RWPE1 (cell line): Measurements from ENCODE around the gene PELI2.

Source experiments
- CTCF ChIA-PET: fragments of 350-600 bp; sonication (Branson Sonifier 250); formaldehyde crosslinking; extraction: SDS; loops from one replicate; lab custom pipeline; 2021; lab: Yijun Ruan, JAX
- POLR2A ChIA-PET: fragments of 400-600 bp; formaldehyde crosslinking; extraction: SDS; loops from one replicate; lab custom pipeline; 2020; ENCODE audit warnings: antibody characterized with exemption; ENCODE audit not compliant: low non-redundant PET; lab: Yijun Ruan, JAX
- DNase-seq: peaks from one replicate; pipeline ENCODE4 v3.0.0; 2012; ENCODE audit warnings: low spot score
- H3K27ac ChIP-seq: fragments of 450-650 bp; 2 replicates; pipeline ENCODE4 v1.5.1; 2017
- CTCF ChIP-seq: fragments of 450-650 bp; conservative IDR thresholded peaks from 2 replicates; pipeline ENCODE4 v1.5.1; 2017; ENCODE audit warnings: low read depth, mild to moderate bottlenecking

PELI2 gene

GRCh38 chr14:56144176-56144575, 26.0 kb downstream of the PELI2 start:
- no peak for DNase-seq
- ChIA-PET POLR2A (no interaction called here), CTCF (no interaction called here)
- TF ChIP-seq CTCF: no peak
- H3K27ac ChIP-seq: no peak overlapping the region

- ChIA-PET CTCF (interaction anchor here (0.6 kb wide), 1 partner anchor 9 kb away, joined by 3 read pairs; no protein-coding TSS in a partner anchor), POLR2A (no interaction called here)
- no peak overlapping the region for H3K27ac ChIP-seq
- no peak for DNase-seq
- TF ChIP-seq CTCF: no peak
These were observed 27.1 kb downstream of the PELI2 start for GRCh38 chr14:56145181-56145769.

GRCh38 chr14:56145965-56146364, 27.8 kb downstream of the PELI2 start:
- CTCF ChIA-PET: interaction anchor here (0.6 kb wide), 1 partner anchor 9 kb away, joined by 3 read pairs; no protein-coding TSS in a partner anchor
- TF ChIP-seq CTCF: no peak
- POLR2A ChIA-PET: no interaction called here
- no peak overlapping the region for H3K27ac ChIP-seq
- no peak for DNase-seq

GRCh38 chr14:56147449-56147848, 29.2 kb downstream of the PELI2 start:
- POLR2A ChIA-PET: no interaction called here
- no peak for TF ChIP-seq CTCF
- no peak overlapping the region for H3K27ac ChIP-seq
- CTCF ChIA-PET: no interaction called here
- DNase-seq: no peak

- CTCF ChIA-PET: no interaction called here
- POLR2A ChIA-PET: no interaction called here
These were observed 30.0 kb downstream of the PELI2 start for GRCh38 chr14:56147986-56148901.

More at GRCh38 chr14:56147986-56148901, 30.0 kb downstream of the PELI2 start:
- TF ChIP-seq CTCF: no peak
- H3K27ac ChIP-seq: no peak overlapping the region
- DNase-seq: no peak
